Stimulated activated CD4-positive, alpha-beta T cell treated with anti-CD3 and anti-CD28 coated beads, Interleukin-2, amount 100 ng/mL, for 24 hours (primary cell): Measurements from ENCODE around the gene THRB.
A peak's percentile ranks its signal among the peaks of the same experiment; 100 is the strongest.

ENCODE experiments used
- DNase-seq, 2 donors: peaks; one replicate each; pipeline ENCODE4 v3.0.0-alpha.2; 2020

THRB gene

DNA sequence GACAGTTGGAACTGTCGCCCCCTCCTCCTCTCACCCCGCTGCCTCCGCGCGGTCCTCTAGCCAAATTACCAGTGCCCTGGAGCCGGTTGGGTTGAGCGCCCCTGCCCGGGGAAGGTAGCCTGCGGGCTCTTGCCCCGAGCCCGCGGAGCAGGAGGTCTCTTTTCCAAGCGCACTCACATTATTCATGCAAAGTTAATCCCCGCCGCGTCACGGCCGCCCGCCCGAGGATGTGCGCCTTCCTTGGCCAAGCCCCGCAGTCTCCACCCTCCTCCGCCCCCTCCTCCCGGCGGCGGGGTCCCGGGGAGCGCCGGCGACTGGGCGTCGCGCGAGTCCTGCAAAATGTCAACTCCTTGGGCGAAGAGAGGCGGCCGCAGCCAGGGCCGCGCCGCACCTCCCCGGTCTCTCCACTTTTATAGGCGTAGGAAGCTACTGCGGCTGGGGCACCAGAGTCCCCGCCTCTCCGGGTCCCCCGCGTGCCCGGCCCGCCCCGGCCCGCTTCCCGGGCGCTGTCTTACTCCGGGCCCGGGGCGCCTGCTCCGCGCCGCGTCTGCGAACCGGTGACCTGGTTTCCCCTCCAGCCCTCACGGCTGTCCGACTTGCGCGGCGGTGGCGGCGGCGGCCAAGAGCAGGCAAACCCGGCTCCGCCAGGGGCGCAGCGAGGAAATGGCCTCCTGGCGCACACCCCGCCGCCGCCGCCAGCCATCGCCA is at the start of gene THRB:
Gene THRB, minus strand, starts transcription at position 233 of the 708 bp plus-strand sequence.
- DNase-seq, result peak in 1 of 2 donors; percentile 22

DNA sequence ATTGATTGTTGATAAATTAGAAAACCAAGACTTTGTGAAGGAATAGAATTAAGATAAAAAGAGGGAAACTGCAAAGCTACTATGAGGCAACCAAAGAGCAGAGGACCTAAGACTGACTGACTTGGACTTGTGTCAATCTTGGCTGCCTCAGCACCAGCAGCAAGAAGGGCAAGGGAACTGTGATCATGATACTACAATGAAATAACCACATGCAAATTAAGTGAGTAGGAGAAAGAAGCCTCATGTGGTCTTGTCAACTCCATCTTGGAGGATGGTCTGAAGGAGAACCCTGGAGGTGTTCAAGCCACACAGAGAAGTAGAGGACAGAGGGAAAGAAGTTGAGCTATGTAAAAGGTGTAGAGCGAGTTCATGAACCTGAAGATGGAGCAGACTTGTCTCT is 47.3 kb upstream of the THRB start:
- no peak for DNase-seq

- no peak for DNase-seq
Observed at GRCh38 chr3:24540821-24541220, 46.2 kb upstream of the THRB start.

DNA sequence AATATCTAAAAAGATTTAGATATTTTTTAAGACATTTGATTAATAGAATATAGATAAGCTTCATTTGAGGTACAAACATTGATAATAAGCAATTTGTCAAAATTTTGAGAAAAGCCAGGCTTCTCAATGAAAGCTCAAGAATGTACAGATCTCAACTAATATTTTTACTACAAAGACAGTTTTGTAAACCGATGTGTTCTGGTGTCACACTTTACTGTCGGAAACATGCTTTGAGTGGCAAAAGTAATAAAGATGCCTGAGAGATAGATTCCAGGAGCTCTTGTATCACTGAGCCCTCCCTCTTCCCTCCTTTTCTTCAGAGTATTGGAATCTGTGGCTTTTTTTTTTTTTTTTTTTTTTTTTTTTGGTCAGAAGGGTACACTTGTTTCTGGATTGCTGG is 45.0 kb upstream of the THRB start:
- DNase-seq, result no peak

DNA sequence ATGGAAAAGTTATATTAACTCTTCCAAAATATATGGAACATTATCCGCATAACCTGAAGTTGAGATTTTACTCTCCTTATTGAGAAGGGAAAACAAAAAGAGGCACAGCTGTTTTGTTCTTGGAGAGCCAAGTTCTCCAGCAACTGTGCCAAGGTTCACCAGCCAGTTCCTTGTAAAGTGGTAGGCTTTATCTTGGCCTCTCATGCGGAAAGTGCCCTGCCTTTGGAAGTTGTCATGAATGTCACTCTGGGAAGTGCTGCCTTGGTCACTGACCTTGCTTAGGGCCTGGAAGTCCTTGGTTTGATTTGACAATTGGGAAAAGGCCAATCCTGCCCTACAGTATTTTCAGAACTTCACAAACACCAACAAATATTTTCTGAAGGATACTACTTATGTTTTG is 44.2 kb upstream of the THRB start:
- DNase-seq, result no peak

GRCh38 chr3:24533561-24534193 is 39.0 kb upstream of the THRB start:
- DNase-seq, result no peak

DNA sequence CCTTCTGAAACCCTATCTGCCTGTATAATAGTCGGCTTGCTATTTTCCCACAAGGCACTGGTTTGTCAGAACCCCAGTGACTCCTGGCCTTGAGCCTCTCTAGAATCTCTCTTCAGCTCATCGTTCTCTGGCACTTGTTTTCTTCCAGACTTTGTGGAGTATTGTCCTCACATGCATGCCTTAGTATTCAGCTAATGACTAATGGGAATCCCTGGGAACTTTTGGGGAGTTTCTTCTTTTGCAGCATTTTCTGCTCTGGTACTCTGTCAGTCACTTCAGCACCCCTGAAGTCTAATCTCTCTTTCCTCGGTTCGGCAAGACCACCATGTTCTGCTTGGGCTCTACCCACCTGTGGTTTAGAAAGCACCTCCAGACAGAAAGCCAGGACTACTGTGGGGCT is 35.8 kb upstream of the THRB start:
- no peak for DNase-seq

GRCh38 chr3:24529210-24529609 is 34.6 kb upstream of the THRB start:
- no peak for DNase-seq

- no peak for DNase-seq
Observed at GRCh38 chr3:24526640-24527212, 32.1 kb upstream of the THRB start.

- no peak for DNase-seq
Observed at GRCh38 chr3:24525557-24525956, 30.9 kb upstream of the THRB start.

GRCh38 chr3:24525022-24525421 is 30.4 kb upstream of the THRB start:
- no peak for DNase-seq

- DNase-seq, result no peak
Observed at GRCh38 chr3:24523988-24524727, 29.5 kb upstream of the THRB start.

DNA sequence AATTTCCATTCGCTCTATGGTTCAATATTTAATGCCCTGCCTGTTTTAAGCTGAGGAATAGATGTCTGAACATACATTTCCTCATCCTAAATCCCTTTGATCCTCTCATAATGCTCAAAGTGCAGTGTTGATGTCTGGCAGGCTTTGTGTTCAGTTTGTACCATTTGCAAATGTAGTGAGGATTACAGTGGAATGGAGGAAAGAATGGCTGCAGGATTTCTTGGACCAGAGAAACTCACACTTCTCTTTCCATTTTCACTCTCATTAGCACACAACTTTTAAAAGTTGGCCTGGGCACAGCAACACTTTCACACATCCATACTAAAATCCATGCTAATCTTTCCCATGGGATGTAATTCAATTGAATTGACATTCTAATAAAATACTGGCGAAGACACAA is 28.6 kb upstream of the THRB start:
- DNase-seq, result no peak

DNA sequence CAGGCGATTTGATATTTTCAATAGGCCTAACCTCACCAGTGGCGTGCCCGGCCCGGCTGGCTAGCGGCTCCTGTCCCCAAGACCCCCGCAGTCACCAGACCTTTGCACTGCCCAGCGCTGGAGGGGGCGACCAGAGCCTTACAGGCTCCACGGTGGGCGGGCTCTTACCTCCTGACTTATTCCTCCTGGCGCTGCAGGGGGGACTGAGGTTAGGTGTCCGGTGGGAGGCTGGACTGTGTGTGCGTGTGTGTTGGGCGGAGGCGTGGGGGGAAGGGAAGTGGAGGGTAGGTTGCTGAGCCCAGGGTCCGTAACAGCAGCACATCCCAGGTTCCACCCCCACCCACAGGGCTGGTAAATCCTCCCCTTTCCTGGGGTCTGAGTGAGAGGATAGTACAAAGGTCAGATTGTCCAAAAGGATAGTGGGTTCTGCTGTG is 27.5 kb upstream of the THRB start:
- DNase-seq, result no peak

GRCh38 chr3:24521420-24522145 is 26.9 kb upstream of the THRB start:
- peak in 1 of 2 donors; percentile 5 for DNase-seq

DNA sequence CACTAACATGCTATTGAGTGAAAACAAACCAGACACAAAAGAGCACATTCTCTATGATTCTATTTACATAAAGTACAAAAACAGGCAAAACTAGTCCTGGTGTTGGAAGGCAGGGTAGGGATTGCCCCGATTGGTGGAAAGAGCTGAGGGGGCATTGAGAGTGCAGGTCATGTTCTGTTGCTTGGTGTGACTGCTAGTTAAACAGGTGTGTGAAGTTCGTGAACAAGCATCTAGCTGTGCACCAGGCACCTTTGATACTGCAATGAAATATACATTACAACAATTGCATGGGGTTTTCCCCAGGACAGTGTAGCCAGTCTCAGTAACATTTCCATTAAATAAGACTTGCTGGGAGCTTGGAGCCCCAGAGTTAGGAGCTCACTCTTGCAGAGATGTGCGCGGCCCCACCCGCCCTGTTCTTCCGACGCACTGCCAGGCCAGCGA is 26.3 kb upstream of the THRB start:
- DNase-seq, result no peak

GRCh38 chr3:24520101-24520495 is 25.4 kb upstream of the THRB start:
- DNase-seq, result no peak

GRCh38 chr3:24519368-24520100 is 24.9 kb upstream of the THRB start:
- no peak for DNase-seq

DNA sequence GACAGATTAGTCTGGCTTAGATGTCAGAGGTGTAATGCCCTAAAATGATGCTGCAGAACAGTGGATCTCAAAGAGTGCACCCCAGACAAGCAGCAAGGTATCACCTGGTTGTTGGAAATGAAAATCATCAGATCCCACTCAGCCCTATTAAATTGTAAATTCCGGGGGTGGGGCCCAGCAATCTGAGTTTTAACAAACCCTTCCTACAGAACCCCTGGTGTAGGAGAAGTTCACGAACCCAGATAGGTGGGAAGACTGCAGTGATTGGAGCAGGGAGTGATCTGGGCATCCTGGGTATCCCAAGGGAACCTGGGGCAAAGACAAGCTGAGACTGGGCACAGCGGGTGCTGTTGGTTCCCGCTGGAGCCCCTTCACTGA is 24.3 kb upstream of the THRB start:
- no peak for DNase-seq

DNA sequence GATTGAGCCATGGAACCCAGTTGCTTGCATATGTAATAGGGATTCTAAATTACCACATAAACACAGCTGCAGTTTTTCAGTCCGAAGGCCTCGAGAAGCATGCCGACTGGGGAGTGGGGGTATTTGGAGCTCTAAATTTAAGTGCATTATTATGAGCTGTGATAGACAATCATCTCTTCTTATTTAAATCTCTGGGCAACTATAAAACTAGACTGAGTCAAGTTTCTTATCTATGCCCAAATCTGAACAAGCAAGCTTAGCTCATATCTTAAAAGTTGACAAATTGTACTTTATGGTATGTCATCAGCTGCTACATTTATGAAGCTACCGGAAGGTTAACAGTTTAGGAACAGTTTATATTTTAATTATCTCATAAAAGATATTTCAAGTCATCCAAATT is 19.5 kb upstream of the THRB start:
- no peak for DNase-seq

DNA sequence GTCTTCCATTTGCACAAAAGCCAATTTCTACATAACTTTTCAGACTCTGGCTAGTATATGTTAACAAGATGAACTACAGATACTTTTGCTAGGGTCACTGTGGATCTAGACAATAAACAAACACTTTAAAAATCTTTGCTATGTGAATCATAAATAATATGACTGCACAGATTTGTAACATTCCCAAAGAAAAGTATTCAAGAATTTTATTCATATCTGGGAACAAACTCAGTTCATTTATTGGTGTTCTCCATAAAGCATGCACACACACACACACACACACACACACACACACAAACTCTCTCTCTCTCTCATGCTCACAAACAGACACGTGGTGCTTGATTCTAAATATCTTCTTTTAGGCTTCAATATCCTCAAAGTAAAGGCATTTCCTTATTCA is 18.8 kb upstream of the THRB start:
- DNase-seq, result no peak

GRCh38 chr3:24512564-24513197 is 18.0 kb upstream of the THRB start:
- DNase-seq, result no peak
